Measurements from ENCODE around the gene TRAPPC12. TPM values are rescaled to one million over a fixed set of nuclear protein-coding genes. Genes with fewer than 3 reads are reported as not detected.

TRAPPC12 gene
- total RNA-seq, 1 donor from 2014 or later, result 121 TPM

DNA sequence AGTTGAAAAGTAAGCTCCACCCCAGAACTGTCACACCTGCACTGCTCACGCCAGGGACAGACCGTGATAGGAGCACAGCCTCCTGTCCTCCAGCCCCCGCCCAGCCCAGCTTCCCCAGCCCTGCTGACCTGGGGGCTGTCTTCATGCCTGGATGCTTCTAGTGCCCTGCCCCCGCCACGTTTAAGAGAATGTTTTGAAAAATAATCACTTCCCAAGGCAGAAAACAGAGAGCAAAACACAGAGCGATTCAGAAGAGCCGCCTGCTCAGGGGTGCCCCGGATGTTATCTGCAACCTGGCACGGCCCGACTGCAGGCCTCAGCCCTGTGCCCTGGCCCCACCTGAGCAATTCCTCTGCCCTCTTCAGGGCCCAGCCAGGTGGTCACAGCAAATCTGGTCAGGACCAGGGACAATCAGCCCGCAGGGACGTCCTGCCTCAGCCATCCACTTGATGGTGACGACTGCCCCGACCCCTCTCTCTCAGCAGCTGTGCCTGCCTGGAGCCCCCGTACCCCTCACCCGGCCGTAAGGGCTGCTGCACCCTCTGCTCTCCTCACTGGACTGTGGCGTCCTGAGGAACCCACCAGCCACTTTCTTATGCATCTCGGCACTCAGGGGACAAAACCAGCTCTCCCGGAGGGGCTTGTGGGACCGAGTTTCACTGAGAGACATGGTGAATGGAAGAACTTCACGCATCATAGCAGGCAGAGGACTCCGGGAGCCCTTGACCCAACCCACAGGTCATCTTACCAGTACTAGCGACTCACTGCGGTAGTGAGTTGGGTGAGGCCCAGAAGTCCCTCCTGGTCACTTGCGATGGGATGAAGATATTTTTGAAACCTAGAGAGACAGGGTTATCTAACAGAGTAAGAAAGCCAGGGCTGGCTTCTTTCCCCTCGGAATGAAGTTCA is 109.6 kb downstream of the TRAPPC12 start:
- no peaks in the 10 kb centered on the region for H3K27me3 Mint-ChIP-seq
- H3K4me1 Mint-ChIP-seq (ENCODE audit: low read depth), result peaks cover 27% of the 10 kb centered on the region
- H3K27ac Mint-ChIP-seq, result peak overlapping the region; percentile 94
- peaks cover 16% of the 10 kb centered on the region for H3K36me3 Mint-ChIP-seq (ENCODE audit: insufficient read depth)
- no peaks in the 10 kb centered on the region for H3K9me3 Mint-ChIP-seq (ENCODE audit: low read depth)
- no peak for DNase-seq (ENCODE audit: low spot score, unreplicated experiment)
- TF ChIP-seq, protein P1, sequence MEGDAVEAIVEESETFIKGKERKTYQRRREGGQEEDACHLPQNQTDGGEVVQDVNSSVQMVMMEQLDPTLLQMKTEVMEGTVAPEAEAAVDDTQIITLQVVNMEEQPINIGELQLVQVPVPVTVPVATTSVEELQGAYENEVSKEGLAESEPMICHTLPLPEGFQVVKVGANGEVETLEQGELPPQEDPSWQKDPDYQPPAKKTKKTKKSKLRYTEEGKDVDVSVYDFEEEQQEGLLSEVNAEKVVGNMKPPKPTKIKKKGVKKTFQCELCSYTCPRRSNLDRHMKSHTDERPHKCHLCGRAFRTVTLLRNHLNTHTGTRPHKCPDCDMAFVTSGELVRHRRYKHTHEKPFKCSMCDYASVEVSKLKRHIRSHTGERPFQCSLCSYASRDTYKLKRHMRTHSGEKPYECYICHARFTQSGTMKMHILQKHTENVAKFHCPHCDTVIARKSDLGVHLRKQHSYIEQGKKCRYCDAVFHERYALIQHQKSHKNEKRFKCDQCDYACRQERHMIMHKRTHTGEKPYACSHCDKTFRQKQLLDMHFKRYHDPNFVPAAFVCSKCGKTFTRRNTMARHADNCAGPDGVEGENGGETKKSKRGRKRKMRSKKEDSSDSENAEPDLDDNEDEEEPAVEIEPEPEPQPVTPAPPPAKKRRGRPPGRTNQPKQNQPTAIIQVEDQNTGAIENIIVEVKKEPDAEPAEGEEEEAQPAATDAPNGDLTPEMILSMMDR (IDR thresholded peaks at IDR 0.05; ENCODE audit: unreplicated experiment), result no peak
- peak overlapping the region; percentile 33 for H3K4me3 Mint-ChIP-seq (ENCODE audit: low read depth)

DNA sequence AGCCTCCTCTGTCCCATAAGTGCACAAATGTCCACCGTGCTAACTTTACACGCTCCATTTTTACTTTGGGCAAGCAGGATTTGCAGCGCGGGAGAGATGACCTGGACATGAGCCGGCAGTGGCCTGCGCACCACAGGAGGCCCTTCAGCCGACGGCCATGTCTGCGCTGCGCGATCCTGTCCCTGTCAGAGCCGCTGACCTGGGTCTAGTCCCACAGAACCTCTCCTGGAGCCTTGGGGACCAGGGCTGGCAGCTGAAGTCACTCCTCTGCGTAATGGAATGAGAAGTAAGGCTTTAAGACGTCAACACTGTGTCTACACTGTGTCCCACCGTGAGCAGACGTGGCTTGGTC is 110.2 kb downstream of the TRAPPC12 start:
- Mint-ChIP-seq H3K4me1 (ENCODE audit: low read depth) (peaks cover 30% of the 10 kb centered on the region), H3K27me3 (no peaks in the 10 kb centered on the region), H3K27ac (no peak overlapping the region), H3K36me3 (ENCODE audit: insufficient read depth) (peaks cover 14% of the 10 kb centered on the region), H3K9me3 (ENCODE audit: low read depth) (no peaks in the 10 kb centered on the region), H3K4me3 (ENCODE audit: low read depth) (no peak overlapping the region)
- TF ChIP-seq, protein P1 (IDR thresholded peaks at IDR 0.05; ENCODE audit: unreplicated experiment), result no peak
- DNase-seq (ENCODE audit: low spot score, unreplicated experiment), result no peak

DNA sequence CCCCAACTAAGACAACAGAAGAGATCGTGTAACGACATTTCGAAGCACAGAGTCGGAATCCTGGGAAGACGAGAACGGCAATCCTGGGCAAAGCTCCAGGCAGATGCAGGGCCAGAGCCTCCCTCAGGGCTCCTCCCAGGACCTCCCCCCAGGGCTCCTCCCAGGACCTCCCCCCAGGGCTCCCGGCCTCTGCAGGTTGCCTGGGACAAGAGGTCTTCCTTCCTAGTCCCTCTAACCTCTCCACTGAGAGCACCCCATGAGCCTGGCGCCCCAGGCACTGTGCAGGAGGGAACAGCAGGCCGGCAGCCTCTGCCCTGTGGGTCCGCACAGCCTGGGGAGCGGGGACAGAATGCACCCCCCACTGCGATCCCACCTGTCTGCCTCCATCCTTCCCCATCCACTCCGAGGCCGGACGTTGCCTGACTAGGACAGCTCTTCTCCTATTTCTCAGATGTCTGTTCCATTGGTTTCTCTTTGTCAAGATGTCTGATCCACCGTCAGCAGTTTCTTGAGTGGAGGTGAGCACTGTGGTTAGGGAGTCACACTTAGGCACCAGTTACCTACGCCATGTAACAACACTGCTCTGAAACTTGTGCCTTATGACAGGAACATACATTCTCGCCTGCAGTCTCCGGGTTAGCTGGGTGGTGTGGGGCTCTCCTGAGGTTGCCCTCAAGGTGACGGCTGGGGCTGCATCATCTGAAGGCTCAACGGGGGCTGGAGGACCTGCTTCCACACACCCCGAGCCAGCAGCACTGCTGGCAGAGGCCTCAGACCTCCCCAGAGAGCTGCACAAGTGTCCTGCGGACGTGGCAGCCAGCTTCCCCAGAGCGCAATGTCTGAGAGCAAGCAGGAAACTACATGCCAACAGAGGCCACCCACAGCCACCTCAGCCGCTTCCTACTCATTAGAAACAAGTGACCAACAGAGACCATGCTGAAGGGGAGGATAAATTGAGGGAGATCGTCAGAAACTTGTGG is 111.0 kb downstream of the TRAPPC12 start:
- TF ChIP-seq, protein P1 (IDR thresholded peaks at IDR 0.05; ENCODE audit: unreplicated experiment), result no peak
- no peak for DNase-seq (ENCODE audit: low spot score, unreplicated experiment)
- peaks cover 11% of the 10 kb centered on the region for H3K36me3 Mint-ChIP-seq (ENCODE audit: insufficient read depth)
- no peaks in the 10 kb centered on the region for H3K27me3 Mint-ChIP-seq
- H3K4me1 Mint-ChIP-seq (ENCODE audit: low read depth), result peaks cover 30% of the 10 kb centered on the region
- no peak overlapping the region for H3K27ac Mint-ChIP-seq
- H3K9me3 Mint-ChIP-seq (ENCODE audit: low read depth), result no peaks in the 10 kb centered on the region
- no peak overlapping the region for H3K4me3 Mint-ChIP-seq (ENCODE audit: low read depth)

DNA sequence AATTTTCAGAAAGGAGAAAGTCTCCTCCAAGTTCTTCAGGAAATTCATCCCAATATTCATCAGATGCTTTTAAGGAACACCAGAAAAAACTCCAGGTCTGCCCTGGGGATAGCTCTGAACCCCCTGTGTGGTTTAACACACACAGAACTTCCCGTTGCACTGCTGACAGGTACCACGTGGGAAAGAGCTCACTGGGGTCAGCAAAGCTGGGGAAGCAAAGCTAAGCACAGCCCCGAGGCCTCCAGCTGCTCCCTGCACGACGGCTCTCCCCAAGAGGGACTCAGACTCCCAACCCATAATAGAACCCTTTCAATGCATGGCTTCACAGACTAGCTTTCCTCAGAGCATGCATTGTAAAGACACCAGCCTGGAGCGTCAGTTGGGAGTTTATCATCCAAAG is 111.8 kb downstream of the TRAPPC12 start:
- H3K36me3 Mint-ChIP-seq (ENCODE audit: insufficient read depth), result peaks cover 7% of the 10 kb centered on the region
- H3K4me3 Mint-ChIP-seq (ENCODE audit: low read depth), result no peak overlapping the region
- H3K27ac Mint-ChIP-seq, result no peak overlapping the region
- no peak for DNase-seq (ENCODE audit: low spot score, unreplicated experiment)
- peaks cover 30% of the 10 kb centered on the region for H3K4me1 Mint-ChIP-seq (ENCODE audit: low read depth)
- H3K9me3 Mint-ChIP-seq (ENCODE audit: low read depth), result no peaks in the 10 kb centered on the region
- no peaks in the 10 kb centered on the region for H3K27me3 Mint-ChIP-seq
- TF ChIP-seq, protein P1 (IDR thresholded peaks at IDR 0.05; ENCODE audit: unreplicated experiment), result no peak

Measured in progenitor cell of endocrine pancreas (in vitro differentiated cells).